H1 (cell line): ENCODE measurements around the gene PRKD1. TPM values are rescaled to one million over a fixed set of nuclear protein-coding genes. Genes with fewer than 3 reads are reported as not detected.

Experiments
- CTCF ChIA-PET: fragments of 300-600 bp; sonication (Branson Sonifier 250); formaldehyde crosslinking; loops from one replicate; lab custom pipeline; 2021; ENCODE audit not compliant: partially characterized antibody; lab: Charles Lee
- POLR2A ChIA-PET: fragments of 300-600 bp; sonication (Branson Sonifier 250); formaldehyde crosslinking; loops from one replicate; lab custom pipeline; 2021; ENCODE audit warnings: inconsistent platforms; ENCODE audit not compliant: partially characterized antibody; lab: Charles Lee
- DNase-seq, 2 experiments: peaks; one replicate each; pipeline versions ENCODE4 v3.0.0 to v3.0.0-alpha.2; 2010 to 2022; ENCODE audit warnings: low spot score in 2 of 2, low read depth in 1 of 2, mixed read lengths in 1 of 2
- FAIRE-seq: peaks from 2 replicates; lab custom pipeline; 2011; peaks lifted over from hg19 to GRCh38; lab: Jason Lieb, UNC
- H2AFZ ChIP-seq: 2 replicates; pipeline ENCODE4 v1.8.1; 2012; ENCODE audit warnings: low read length, inconsistent platforms
- H2AK5ac ChIP-seq: 2 replicates; pipeline ENCODE4 v1.6.1; 2013; ENCODE audit warnings: low read depth, low read length
- H2BK120ac ChIP-seq: replicated peaks from 2 replicates; pipeline ENCODE3; 2013; ENCODE audit warnings: low read depth, low read length, inconsistent platforms
- H2BK12ac ChIP-seq: 2 replicates; pipeline ENCODE4 v1.6.1; 2013; ENCODE audit warnings: low read depth, low read length
- H2BK15ac ChIP-seq: 2 replicates; pipeline ENCODE4 v1.6.1; 2013; ENCODE audit warnings: low read length
- H2BK20ac ChIP-seq: 2 replicates; pipeline ENCODE4 v1.6.1; 2013; ENCODE audit warnings: low read length
- H2BK5ac ChIP-seq: 2 replicates; pipeline ENCODE4 v1.6.1; 2013; ENCODE audit warnings: low read depth, low read length
- H3K14ac ChIP-seq: 2 replicates; pipeline ENCODE4 v1.6.1; 2013; ENCODE audit warnings: inconsistent platforms; ENCODE audit not compliant: insufficient read length
- H3K18ac ChIP-seq: 2 replicates; pipeline ENCODE4 v1.6.1; 2013; ENCODE audit warnings: low read length; ENCODE audit errors: extremely low read depth
- H3K23ac ChIP-seq: 2 replicates; pipeline ENCODE4 v1.6.1; 2013; ENCODE audit warnings: inconsistent platforms; ENCODE audit not compliant: insufficient read length
- H3K23me2 ChIP-seq: 2 replicates; pipeline ENCODE4 v1.6.1; 2013; ENCODE audit warnings: low read depth, low read length
- H3K27ac ChIP-seq: 2 replicates; pipeline ENCODE4 v1.6.1; 2011; ENCODE audit warnings: low read depth, low read length, inconsistent platforms
- H3K27me3 ChIP-seq, 4 experiments: replicated peaks in 1 of 4; 1 replicate in 1 of 4; 2 replicates in 3 of 4; pipeline versions ENCODE4 v1.6.1 to v1.8.1; 2011 to 2013; ENCODE audit warnings: low read length in 3 of 4, mild to moderate bottlenecking in 3 of 4, inconsistent platforms in 2 of 4, mixed read lengths in 2 of 4, moderate library complexity in 1 of 4; ENCODE audit not compliant: control insufficient read depth in 3 of 4, insufficient read depth in 3 of 4; ENCODE audit errors: extremely low read depth in 1 of 4
- H3K36me3 ChIP-seq, 4 experiments: 2 replicates each; pipeline versions ENCODE4 v1.6.1 to v1.8.1; 2011 to 2013; ENCODE audit warnings: mild to moderate bottlenecking in 4 of 4, low read length in 3 of 4, moderate library complexity in 2 of 4, control low read depth in 1 of 4, inconsistent platforms in 1 of 4; ENCODE audit not compliant: insufficient read depth in 4 of 4, control insufficient read depth in 2 of 4
- H3K4ac ChIP-seq: replicated peaks from 2 replicates; pipeline ENCODE3; 2013; ENCODE audit warnings: low read length, low read depth, mixed read lengths, inconsistent platforms; ENCODE audit not compliant: insufficient read length
- H3K4me1 ChIP-seq, 4 experiments: replicated peaks in 1 of 4; 1 replicate in 1 of 4; 2 replicates in 3 of 4; pipeline versions ENCODE4 v1.6.1 to v1.8.1; 2011 to 2013; ENCODE audit warnings: low read length in 3 of 4, inconsistent platforms in 2 of 4, mixed read lengths in 1 of 4; ENCODE audit not compliant: insufficient read depth in 4 of 4, control insufficient read depth in 3 of 4
- H3K4me2 ChIP-seq, 2 experiments: 2 replicates each; pipeline versions ENCODE4 v1.6.1 to v1.8.1; 2011 to 2013; ENCODE audit warnings: low read depth in 2 of 2, low read length in 2 of 2, control low read depth in 1 of 2, inconsistent platforms in 1 of 2, mild to moderate bottlenecking in 1 of 2; ENCODE audit not compliant: insufficient read depth in 1 of 2
- H3K4me3 ChIP-seq, 4 experiments: fragments of 200-600, 300-600 bp in 1 of 4; sonication (generic), shearing (Covaris generic), sonication (Bioruptor Twin) in 1 of 4; 2 replicates each; pipeline versions ENCODE4 v1.5.1 to v1.8.1; 2011 to 2016; ENCODE audit warnings: low read length in 4 of 4, low read depth in 3 of 4, control low read depth in 2 of 4, inconsistent platforms in 2 of 4, mild to moderate bottlenecking in 2 of 4, mixed read lengths in 1 of 4, moderate library complexity in 1 of 4; ENCODE audit not compliant: insufficient read depth in 2 of 4; ENCODE audit errors: extremely low read depth in 1 of 4
- H3K56ac ChIP-seq: replicated peaks from 2 replicates; pipeline ENCODE3; 2013; ENCODE audit warnings: low read depth, mild to moderate bottlenecking, mixed read lengths, low read length, inconsistent platforms; ENCODE audit not compliant: insufficient read length
- H3K79me1 ChIP-seq: 2 replicates; pipeline ENCODE4 v1.6.1; 2013; ENCODE audit warnings: low read depth, low read length, control low read depth
- H3K79me2 ChIP-seq, 2 experiments: 2 replicates each; pipeline versions ENCODE4 v1.6.1 to v1.8.1; 2012 to 2013; ENCODE audit warnings: low read length in 2 of 2, mild to moderate bottlenecking in 2 of 2, inconsistent platforms in 1 of 2; ENCODE audit not compliant: insufficient read depth in 2 of 2, control insufficient read depth in 1 of 2
- H3K9ac ChIP-seq, 4 experiments: replicated peaks in 1 of 4; 1 replicate in 1 of 4; 2 replicates in 3 of 4; pipeline versions ENCODE4 v1.6.1 to v1.8.1; 2011 to 2013; ENCODE audit warnings: low read depth in 3 of 4, low read length in 3 of 4, control low read depth in 2 of 4, mild to moderate bottlenecking in 2 of 4, moderate library complexity in 2 of 4, inconsistent platforms in 1 of 4; ENCODE audit errors: extremely low read depth in 1 of 4
- H3K9me3 ChIP-seq, 2 experiments: 2 replicates each; pipeline versions ENCODE4 v1.6.1 to v1.8.1; 2012 to 2013; ENCODE audit warnings: mild to moderate bottlenecking in 2 of 2, moderate library complexity in 2 of 2, control low read depth in 1 of 2, inconsistent platforms in 1 of 2, low read depth in 1 of 2, low read length in 1 of 2, mixed read lengths in 1 of 2; ENCODE audit not compliant: insufficient read depth in 2 of 2
- H4K20me1 ChIP-seq, 2 experiments: replicated peaks in 1 of 2; 2 replicates each; pipeline versions ENCODE3 to v1.8.1; 2011 to 2013; ENCODE audit warnings: inconsistent platforms in 2 of 2, low read length in 2 of 2, mild to moderate bottlenecking in 1 of 2; ENCODE audit not compliant: insufficient read depth in 2 of 2, control insufficient read depth in 1 of 2
- H4K5ac ChIP-seq: 2 replicates; pipeline ENCODE4 v1.6.1; 2013; ENCODE audit warnings: low read length, low read depth, mixed read lengths, inconsistent platforms; ENCODE audit not compliant: insufficient read length
- H4K8ac ChIP-seq: 2 replicates; pipeline ENCODE4 v1.8.0; 2013; ENCODE audit warnings: mild to moderate bottlenecking, moderate library complexity, low read length, inconsistent platforms; ENCODE audit not compliant: insufficient read depth; ENCODE audit errors: extremely low read depth
- H4K91ac ChIP-seq: replicated peaks from 2 replicates; pipeline ENCODE3; 2013; ENCODE audit warnings: low read length, mixed read lengths, inconsistent platforms; ENCODE audit not compliant: insufficient read length
- CHD2 ChIP-seq: IDR thresholded peaks from 2 replicates; pipeline ENCODE4 v1.6.1; 2012; ENCODE audit warnings: low read length, improper control_type of control experiment
- CTBP2 ChIP-seq: IDR thresholded peaks from 2 replicates; pipeline ENCODE4 v1.7.0; 2011; ENCODE audit warnings: borderline replicate concordance, mild to moderate bottlenecking, moderate library complexity, mixed read lengths, low read length; ENCODE audit not compliant: insufficient read depth, insufficient read length
- EP300 ChIP-seq, 2 experiments: IDR thresholded peaks; 1 replicate in 1 of 2; 2 replicates in 1 of 2; pipeline ENCODE4 v1.6.1; 2011 to 2012; ENCODE audit warnings: low read depth in 2 of 2, low read length in 2 of 2, mild to moderate bottlenecking in 2 of 2, borderline replicate concordance in 1 of 2, inconsistent platforms in 1 of 2, moderate library complexity in 1 of 2
- MAX ChIP-seq: IDR thresholded peaks from 2 replicates; pipeline ENCODE4 v1.6.1; 2012; ENCODE audit warnings: inconsistent platforms
- NANOG ChIP-seq: IDR thresholded peaks from 2 replicates; pipeline ENCODE4 v1.6.1; 2011; ENCODE audit warnings: low read length, low read depth, mild to moderate bottlenecking, inconsistent platforms; ENCODE audit not compliant: insufficient read depth, poor library complexity, severe bottlenecking
- NRF1 ChIP-seq: IDR thresholded peaks from 2 replicates; pipeline ENCODE4 v1.6.1; 2011; ENCODE audit warnings: mild to moderate bottlenecking, low read depth, low read length, improper control_type of control experiment
- POU5F1 ChIP-seq: IDR thresholded peaks from 2 replicates; pipeline ENCODE4 v1.6.1; 2011; ENCODE audit warnings: low read depth, mild to moderate bottlenecking, low read length, moderate library complexity
- RAD21 ChIP-seq, 2 experiments: IDR thresholded peaks in 1 of 2; conservative IDR thresholded peaks in 1 of 2; 2 replicates each; pipeline ENCODE4 v1.6.1; 2011; ENCODE audit warnings: low read depth in 2 of 2, low read length in 2 of 2, improper control_type of control experiment in 1 of 2, inconsistent platforms in 1 of 2, mild to moderate bottlenecking in 1 of 2, moderate library complexity in 1 of 2
- RXRA ChIP-seq: IDR thresholded peaks from 2 replicates; pipeline ENCODE4 v1.6.1; 2011; ENCODE audit warnings: low read depth, mild to moderate bottlenecking, low read length, moderate library complexity; ENCODE audit not compliant: insufficient read depth
- SAP30 ChIP-seq: fragments of 300-600 bp; sonication (generic); IDR thresholded peaks from 2 replicates; pipeline ENCODE4 v1.7.1; 2012; ENCODE audit warnings: low read length, moderate library complexity, mild to moderate bottlenecking, inconsistent platforms; ENCODE audit not compliant: insufficient read depth, insufficient replicate concordance
- TAF1 ChIP-seq: IDR thresholded peaks from 2 replicates; pipeline ENCODE4 v1.6.1; 2011; ENCODE audit warnings: mild to moderate bottlenecking, low read depth, low read length
- TAF7 ChIP-seq: optimal IDR thresholded peaks from 2 replicates; pipeline ENCODE3; 2011; ENCODE audit warnings: low read depth, mild to moderate bottlenecking, inconsistent platforms, low read length, moderate library complexity, borderline replicate concordance
- TCF12 ChIP-seq: IDR thresholded peaks from 2 replicates; pipeline ENCODE4 v1.6.1; 2011; ENCODE audit warnings: low read depth, mild to moderate bottlenecking, low read length
- WGBS, 2 experiments: shearing (Covaris generic) in 1 of 2; methylation state at CpG; one replicate each; pipeline versions ENCODE4 v1.1.6 to v1.1.7; 2013 to 2015; ENCODE audit warnings: low lambda C conversion rate in 2 of 2, mixed read lengths in 2 of 2, inconsistent platforms in 1 of 2, low coverage in 1 of 2, missing lambda C conversion rate in 1 of 2; ENCODE audit not compliant: insufficient replicate concordance in 2 of 2, insufficient coverage in 1 of 2, insufficient read length in 1 of 2; ENCODE audit errors: extremely low coverage in 1 of 2, missing lambda C conversion rate in 1 of 2; 5-methylcytosine and 5-hydroxymethylcytosine counted together
- polyA plus RNA-seq, 7 experiments: library from polyadenylated mRNA; depleted of rRNA in 3 of 7; stranded (reverse) in 5 of 7; unstranded in 2 of 7; fragments of >200 nt in 5 of 7; fragments of 200-250 nt in 2 of 7; gene quantifications; 1 replicate in 5 of 7; 2 replicates in 1 of 7; 4 replicates in 1 of 7; pipeline versions ENCODE4 v1.2.1 to v1.2.3, GENCODE V29; 2011 to 2013; ENCODE audit warnings: missing spikeins in 2 of 7, mixed read lengths in 2 of 7
- total RNA-seq: library from RNA; stranded (reverse); fragmentation: NEBNext Ultra II Directional; extraction: Animal tissue kit (Norgen Biotek cat#: 25700); gene quantifications from 2 replicates; pipeline ENCODE4 v1.2.1, GENCODE V29; 2021

PRKD1 gene
- total and polyA plus RNA-seq, 2 of the 8 experiments (the other 6 are each of a cell fraction or from before 2014, with no cell fraction given): 3.6 to 6.8 TPM

- Histone ChIP-seq H2BK12ac (no peak overlapping the region), H3K79me1 (no peaks in the 10 kb centered on the region), H3K18ac (no peak overlapping the region), H3K4me2 (no peak overlapping the region), H2BK120ac (no peak overlapping the region), H3K4me1 (no peaks in the 10 kb centered on the region), H3K56ac (no peak overlapping the region), H2BK20ac (no peak overlapping the region), H3K4ac (no peak overlapping the region), H2AK5ac (no peak overlapping the region), H3K27ac (no peak overlapping the region), H2AFZ (no peak overlapping the region), H4K20me1 (no peaks in the 10 kb centered on the region), H4K91ac (no peak overlapping the region), H4K8ac (no peak overlapping the region), H3K79me2 (no peaks in the 10 kb centered on the region), H3K9ac (no peak overlapping the region), H3K27me3 (no peaks in the 10 kb centered on the region), H3K23me2 (no peaks in the 10 kb centered on the region), H2BK15ac (no peak overlapping the region), H3K14ac (no peak overlapping the region), H2BK5ac (no peak overlapping the region), H4K5ac (no peak overlapping the region), H3K36me3 (no peaks in the 10 kb centered on the region), H3K9me3 (no peaks in the 10 kb centered on the region), H3K23ac (no peak overlapping the region), H3K4me3 (no peak overlapping the region)
- WGBS, 2 experiments: 90% methylated on average over 5 of the region's 5 CpGs; no CpG with 5 or more reads in 1 of the 2 experiments
- FAIRE-seq: no peak
- ChIA-PET POLR2A (interaction anchor here (0.6 kb wide), 1 partner anchor 57 kb away, joined by 3 read pairs; no protein-coding TSS in a partner anchor), CTCF (interaction anchor here (1.0 to 1.1 kb wide), 2 partner anchors 9 to 62 kb away, joined by 4 to 5 read pairs; no protein-coding TSS in a partner anchor)
- no peak for DNase-seq
- TF ChIP-seq SAP30 (no peak), NRF1 (no peak), NANOG (no peak), CTBP2 (no peak), MAX (no peak), POU5F1 (no peak), RXRA (no peak), EP300 (IDR thresholded peaks at IDR 0.05; ENCODE audit: borderline replicate concordance in 1 of 2, low read depth in 2 of 2, low read length in 2 of 2) (no peak), RAD21 (IDR thresholded peaks at IDR 0.05 in 1 of 2, conservative IDR thresholded peaks at IDR 0.05 in 1 of 2; ENCODE audit: low read depth in 2 of 2, low read length in 2 of 2) (no peak), CHD2 (no peak), TAF1 (no peak), TCF12 (no peak), TAF7 (no peak)
These were observed 326.0 kb downstream of the PRKD1 start for GRCh38 chr14:29601616-29602015.
